NCI-H187 treated with DMSO at 0.1 percent for 48 hours (cell line): ENCODE measurements around the gene PNLIPRP2.

ENCODE experiments used
- DNase-seq: peaks from one replicate; lab custom pipeline; 2025; lab: John Stamatoyannopoulos, UW

The PNLIPRP2 gene

DNA sequence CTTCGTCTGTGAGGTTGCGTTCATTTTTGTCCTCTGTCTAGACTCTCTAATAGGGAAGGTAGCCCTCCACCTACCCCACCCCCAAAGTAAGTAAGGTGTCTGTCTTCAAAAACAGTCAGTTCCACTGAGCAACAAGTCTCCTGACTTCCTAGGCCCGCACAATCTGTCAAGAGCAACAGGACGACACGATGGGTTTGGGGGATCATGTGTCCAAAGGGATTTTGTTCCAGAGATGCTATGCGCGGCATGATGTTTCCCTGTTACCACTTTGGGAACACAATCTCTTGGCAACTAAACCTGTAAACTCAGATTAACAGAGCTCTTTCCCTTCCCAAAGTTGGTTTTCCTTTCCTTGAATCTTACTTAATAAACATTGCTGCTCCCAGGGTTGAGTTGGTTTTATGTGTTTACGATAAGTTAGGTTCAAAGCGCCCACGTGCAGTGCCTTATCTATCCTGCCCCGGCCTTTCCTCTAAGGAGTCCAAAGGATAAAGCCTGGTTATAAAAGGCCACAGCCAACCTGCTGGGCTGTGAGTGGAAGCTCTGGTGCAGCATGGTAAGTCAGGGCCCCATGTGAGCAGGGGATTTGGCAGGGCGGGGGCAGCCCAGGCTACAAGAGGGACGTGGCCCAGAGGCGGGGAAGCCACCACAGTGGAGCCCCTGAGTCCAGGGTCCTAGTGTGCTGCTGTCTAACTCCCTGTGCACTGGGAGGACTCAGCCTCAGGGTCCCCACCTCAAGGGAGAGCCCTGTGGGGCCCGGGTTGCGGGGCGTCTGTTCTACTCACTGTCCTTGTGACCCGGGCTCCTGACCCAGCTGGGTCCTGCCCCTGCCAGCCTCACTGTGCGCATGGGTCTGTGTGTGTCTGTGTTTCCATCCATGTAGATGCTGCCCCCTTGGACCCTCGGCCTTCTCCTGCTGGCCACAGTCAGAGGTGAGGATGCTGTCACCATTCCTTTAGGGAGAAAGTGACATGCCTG is at the start of gene PNLIPRP2:
TSS of gene PNLIPRP2 (plus strand) at position 531 of the 978 bp plus-strand sequence.
- DNase-seq, result no peak

DNA sequence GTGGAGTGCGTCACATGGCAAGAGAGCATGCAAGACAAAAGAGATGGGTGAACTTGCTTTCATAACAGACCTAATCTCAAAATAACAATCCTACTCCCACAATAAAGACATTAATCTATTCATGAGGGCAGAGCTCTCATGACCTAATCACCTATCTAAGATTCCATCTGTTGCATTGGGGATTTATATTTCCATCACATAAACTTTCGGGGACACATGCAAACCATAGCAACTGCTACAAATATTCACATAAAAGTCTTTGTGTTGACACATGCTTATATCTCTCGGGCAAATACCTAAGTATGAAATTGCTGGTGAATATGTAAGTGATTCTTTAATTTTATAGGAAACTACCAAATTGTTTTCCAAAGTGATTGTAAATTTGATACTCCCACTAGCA is 46.0 kb upstream of the PNLIPRP2 start:
- no peak for DNase-seq

DNA sequence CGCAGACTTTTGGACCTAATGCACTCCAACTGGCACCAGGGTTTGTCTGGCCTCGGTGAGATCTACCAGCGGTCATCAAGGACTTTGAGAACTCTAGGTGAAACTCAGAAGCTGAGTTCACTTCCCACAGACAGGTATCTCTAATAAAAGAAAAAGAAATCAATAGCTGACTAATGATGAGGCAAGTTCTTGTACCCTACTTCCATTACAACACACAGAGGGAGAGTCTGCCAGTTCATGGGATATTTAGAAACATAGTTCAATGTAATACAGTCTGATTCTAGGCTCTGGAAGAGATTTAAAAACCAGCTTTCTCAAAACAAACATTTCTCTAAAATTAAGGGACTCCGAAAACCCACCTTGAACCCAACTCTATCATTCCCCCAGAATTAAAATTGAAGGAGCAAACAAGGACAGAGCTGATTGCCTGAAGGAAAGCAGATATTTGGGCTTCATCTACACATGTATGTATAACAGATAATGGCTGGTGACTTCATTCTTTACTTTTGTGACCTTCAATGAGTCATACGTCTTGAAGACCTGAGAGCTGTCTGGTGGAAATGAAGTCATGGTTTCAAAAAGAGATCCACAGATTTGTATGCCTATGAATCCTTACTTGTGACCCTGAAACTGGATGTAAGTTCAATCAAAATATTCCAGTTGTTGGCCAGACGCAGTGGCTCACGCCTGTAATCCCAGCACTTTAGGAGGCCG is 32.7 kb upstream of the PNLIPRP2 start:
- no peak for DNase-seq

DNA sequence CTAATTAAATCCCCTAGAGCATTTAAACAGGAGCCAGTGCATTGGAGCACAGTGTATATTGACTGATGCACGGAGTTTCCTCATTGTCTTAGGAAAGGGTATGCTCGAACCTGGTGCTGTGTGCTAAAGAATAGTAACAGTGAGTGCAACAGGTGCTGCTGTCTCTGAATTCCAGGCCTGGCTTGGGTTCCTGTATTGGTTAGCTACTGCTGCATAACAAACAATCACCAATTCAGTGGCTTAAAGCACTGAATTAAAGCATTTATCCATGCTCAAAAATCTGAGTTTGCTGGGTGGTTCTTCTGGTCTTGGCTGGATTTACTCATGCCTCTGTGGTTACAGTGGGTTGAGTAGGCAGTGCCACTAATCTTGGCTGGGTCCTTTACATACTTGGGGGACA is 31.8 kb upstream of the PNLIPRP2 start:
- DNase-seq, result no peak

DNA sequence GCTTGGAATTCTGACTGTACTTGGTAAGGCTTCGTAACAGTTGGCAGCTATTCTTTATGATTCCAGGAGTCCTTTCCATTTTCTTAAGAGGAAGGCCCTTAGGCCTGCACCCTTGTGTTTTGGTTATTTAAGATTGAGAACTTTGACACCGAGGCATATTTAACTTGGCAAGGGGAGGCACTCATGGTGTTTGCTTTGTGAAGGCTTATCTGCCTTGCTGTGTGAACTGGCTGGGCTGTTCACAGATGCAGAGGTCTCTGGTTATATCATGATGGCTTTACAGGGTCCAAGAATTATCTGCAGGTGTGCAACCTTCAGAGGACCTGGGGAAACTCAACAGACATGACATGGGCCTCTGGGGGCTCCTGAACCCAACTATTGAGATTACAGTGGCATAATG is 30.8 kb upstream of the PNLIPRP2 start:
- DNase-seq, result no peak

DNA sequence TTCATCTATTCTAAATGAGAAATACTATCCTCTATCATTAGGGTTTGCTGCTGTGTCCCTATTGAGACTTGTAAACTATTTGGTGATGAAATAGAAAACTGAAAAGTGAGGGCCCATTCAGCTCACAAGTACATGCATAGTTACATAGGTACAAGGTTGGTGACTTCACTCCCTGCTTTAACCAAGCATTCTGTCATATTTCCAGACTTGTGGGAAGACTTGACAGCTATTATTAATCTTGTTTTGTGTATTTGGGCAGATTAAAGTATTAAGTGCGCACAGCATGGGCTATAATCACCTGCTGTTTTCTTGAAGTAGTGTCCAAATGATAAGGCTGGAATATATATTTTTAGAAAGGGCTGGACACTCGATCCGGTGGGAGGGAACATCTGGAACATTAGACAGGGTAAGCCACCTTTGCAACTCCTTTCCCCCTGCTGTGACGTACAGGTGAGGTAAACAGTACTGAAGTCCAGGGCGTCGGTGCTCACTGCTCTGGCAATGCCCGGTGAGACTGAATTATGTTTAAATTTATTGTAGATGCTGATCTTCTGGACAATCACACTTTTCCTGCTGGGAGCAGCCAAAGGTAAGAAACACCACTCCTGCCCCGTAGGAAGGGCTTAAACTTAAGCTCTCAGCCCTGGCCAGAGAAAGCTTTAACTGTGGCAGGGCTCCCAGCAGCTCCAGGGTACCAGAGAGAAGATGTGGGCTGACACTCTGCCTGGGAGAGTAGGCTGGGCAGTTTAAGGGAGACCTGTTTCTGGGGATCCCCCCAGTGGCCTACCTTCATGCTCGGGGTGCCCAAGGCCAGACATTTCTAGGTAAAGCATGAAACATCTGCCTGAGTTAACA is 29.9 kb upstream of the PNLIPRP2 start, which contains the start of gene PNLIPRP1:
TSS of gene PNLIPRP1 (plus strand) at position 370 of the 855 bp plus-strand sequence. CDS start at position 541, 171 bp downstream.
- DNase-seq, result no peak

DNA sequence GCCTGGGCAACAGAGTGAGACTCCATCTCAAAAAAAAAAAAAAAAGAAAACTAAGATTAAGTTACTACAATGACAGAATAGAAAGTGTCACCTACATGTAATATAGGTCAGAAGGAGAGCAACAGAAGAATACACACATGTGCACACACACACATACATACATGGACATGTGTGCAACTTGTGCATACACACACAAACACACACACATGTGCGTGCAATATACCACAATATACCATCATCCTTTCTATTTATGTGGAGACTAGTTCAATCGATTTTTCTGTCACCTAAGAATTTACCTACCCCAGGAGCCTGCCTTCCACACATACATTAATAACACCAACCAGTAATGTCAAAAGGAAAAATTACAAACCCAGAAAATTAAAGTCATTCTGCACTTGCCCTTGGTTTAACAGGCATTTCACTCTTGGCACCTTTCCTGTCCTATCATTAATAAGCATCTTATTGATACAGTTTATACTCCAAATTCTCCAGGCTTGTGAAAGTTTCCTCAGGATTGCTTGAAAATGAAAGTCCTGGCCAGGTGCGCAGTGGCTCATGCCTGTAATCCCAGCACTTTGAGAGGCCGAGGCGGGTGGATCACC is 27.5 kb upstream of the PNLIPRP2 start:
- DNase-seq, result no peak

DNA sequence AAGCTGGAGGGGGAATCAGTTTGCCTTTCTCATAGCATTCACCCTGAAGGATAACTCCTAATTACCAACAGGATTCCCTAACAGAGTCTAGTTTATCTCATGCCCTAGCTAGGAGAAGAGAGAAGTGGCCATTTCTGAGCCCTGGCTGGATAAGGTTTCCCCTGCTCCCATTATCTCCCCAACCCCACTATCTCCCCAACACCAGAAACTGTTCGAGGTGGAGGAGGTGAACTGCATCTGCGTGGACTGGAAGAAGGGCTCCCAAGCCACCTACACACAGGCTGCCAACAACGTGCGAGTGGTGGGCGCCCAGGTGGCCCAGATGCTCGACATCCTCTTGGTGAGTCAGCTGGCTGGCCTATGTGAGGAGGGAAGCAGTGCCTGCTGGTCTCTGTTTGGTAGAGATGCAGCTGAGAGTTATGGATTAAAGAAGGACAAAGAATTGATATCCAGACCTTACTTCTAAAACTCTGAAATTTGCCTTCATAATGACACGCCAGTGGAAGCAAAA is 26.2 kb upstream of the PNLIPRP2 start:
- no peak for DNase-seq

DNA sequence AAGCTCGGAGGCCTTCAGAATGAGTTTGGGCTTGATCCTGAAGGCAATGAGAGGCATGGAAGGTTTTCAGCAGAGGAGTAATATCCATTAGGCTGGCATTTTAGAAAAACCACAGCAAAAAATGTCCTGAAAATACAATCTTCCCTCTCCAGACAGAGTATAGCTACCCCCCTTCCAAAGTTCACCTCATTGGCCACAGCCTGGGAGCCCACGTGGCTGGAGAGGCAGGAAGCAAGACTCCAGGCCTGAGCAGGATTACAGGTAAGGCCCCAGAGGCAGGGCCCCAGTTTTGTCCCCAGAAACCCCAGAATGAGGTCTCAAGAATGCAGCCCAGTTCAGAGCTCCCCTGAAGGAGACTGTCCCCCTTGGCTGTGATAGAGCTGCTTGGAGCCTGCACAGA is 24.7 kb upstream of the PNLIPRP2 start:
- no peak for DNase-seq

DNA sequence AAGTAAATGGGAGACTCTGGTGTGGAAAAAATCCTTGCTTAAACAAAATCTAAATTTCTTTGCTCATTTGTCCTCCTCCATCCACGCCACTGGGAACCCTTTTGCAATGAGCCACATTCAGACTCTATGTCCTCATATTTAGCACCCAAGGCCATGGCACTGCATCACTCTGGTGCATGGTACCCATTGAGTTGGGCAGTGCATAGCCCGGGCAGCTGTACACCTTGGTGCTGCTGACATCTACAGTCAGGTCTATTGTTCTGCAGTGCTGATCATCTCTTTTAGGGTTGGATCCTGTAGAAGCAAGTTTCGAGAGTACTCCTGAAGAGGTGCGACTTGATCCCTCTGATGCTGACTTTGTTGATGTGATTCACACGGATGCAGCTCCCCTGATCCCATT is 23.2 kb upstream of the PNLIPRP2 start:
- no peak for DNase-seq

DNA sequence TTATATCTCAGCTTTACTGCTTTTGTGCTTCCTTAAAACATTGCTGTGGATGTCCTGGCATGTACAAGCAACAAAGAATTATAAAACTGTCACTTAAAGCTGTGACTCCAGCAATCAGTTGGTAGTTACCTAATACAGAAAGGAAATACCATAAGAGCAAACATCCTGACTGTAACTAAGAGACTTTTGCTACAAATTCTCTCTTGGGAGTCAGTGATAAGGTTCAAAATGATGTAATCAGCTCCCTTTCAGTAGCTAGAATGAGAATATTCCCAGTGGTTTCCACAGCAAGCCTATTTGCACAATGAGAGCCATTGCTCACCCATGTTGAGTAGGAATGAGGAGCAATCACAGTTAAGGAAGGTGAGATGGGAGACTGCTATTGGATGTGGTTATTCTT is 22.4 kb upstream of the PNLIPRP2 start:
- no peak for DNase-seq

DNA sequence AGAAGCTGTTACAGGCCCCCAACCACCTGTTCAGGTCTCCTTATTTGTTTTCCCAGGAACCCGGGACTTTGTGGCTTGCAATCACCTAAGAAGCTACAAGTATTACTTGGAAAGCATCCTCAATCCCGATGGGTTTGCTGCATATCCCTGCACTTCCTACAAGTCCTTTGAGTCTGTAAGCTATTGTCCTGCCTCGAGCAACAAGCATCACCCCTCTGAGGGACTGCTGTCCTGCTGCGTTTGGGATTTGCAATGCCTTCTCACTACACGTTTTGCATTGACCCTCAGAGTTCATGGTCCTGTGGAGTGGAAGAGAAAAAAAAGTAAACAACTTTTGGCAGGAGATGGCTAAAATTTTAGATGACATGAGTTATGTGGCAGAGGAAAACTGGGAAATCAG is 20.8 kb upstream of the PNLIPRP2 start:
- no peak for DNase-seq

DNA sequence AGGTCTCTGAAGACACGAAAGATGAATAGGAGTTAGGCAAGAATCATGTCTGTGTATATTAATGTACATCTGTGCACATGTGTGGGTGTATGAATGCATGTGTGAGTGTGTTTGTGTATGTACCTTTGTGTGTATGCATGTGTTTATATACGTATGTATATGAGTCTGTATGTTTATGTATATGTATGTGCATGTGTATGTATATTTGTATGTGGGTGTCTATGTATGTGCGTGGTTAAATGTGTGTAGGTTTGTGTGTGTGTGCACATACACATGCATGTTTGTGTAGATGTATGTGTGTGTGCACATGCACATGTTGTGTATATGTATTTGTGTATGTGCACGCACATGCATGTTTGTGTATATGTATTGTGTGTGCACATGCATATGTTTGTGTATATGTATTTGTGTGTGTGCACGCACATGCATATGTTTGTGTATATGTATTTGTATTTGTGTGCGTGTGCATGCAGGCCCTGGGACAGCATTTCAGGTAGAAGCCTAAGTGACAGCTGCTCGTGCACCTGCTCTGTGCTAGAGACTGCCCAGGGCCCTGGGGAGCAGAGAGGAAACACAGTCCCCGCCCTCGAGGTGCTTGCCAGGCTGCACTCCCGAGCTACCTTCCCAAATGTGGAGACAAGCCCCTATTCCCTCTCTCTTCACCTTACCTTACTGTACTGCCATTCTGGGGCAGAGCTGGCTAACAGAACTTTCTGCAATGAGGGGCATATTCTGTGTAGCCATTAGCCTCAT is 17.9 kb upstream of the PNLIPRP2 start:
- DNase-seq, result no peak

DNA sequence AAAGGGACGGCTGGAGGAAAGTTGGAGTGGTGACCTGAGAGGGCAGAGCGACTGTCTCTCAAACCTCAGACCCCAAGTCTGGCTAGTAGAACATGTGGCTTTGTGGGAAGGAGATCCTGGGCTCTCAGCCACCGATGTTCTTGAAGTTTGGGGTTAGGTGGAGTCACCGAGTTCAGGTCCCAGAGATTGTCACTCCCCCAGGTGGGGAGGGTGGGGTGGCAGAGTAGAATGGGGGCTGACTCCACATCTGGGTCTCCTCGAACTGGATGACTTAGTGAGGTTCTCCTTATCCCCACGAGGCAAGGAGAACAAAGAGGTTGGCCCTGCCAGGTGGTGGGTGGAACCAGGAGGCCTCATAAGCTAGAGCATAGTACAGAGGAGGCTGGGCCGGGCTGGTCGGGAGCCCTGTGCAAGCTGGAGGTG is 14.7 kb upstream of the PNLIPRP2 start:
- no peak for DNase-seq

DNA sequence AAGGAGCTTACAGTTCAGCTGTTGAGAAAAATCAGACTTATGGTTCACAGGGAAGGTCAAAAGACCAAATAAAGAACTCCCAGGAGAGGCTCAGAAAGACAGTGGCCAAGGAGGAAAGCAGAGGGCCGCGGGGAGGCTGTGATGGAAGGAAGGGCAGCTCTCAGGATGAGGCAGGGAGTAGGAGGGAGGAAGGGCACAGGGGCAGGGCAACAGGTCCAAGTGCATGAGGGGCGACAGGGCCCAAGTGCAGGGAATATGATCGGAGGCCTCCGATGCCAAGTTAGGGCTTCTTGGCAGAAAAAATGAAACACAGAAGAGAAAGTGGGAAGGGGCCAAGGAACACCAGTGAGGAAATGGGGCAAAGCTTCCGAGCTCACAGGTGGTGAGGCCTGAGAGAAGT is 13.4 kb upstream of the PNLIPRP2 start:
- DNase-seq, result no peak

DNA sequence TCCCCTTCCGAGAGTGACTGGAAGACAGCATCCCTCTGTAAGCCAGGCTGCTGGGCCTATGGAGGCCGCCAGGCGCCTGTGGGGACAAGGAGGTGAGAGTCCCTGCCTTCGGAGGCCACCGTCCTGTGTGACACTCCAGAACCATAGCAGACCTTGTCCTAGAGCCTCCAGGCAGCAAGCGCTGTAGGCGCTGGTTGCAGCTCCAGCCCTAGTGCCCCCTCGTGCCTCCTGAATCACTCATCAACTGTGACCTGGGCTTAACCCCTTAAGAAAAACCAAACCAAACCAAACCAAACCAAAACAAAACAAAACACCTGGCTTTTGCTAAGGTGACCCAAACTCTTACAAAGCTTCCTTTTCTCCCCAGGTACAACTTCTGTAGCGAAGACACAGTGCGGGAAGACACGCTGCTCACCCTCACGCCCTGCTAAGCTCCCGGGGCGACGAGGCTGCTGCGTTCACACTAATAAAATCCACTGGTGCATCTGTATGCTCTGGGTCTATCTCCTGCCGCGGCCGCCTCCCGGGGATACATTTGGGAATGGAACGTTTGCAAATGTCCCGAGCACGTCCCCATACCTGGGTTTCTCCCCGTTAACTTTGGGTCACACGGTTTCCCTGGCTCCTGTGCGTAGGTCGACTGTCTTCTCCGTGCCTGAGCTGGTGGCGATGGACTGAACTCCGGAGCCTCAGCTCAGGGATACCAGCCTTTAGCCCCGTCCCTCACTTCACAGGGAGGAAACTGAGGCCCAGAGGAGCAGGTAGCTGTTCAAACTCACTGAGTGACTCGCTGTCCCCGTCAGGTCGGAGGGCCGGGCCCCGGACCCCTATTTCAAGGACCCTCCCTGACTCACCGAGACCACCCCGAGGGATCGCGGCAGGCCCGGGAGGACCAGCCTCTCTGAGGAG is 11.8 kb upstream of the PNLIPRP2 start:
- DNase-seq, result no peak

DNA sequence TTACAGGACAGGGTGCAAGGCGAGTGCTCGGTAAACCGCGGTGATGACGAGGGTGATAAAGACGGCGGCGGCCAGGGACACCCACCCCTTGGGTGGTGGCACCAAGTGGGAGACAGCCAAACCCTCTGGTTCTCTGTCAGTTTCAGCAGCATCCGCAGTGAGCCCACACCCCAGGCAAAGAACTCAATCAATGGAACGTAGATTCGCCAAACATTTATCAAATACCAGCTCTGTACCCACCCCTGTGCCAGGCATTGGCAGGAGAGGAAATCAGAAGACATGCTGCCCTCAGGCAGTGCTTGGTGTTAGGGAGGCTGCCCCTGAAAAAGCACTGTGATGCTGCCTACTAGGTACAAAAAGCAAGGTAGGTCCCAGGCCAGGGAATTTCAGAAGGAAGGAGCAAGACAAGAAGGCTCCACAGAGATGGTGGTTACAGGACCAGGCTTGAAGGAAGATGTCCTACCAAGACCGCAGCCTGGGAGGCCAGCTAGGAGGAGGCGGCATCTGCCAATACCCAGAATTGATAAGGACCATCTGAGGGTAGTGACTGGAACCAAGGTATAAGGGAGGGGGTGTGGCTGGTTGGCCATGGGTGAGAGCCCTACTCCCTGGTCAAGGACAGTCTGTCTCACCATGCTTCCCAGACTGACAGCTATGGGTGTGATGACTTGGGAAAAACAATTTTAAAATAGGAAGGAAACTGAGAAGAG is 10.2 kb upstream of the PNLIPRP2 start:
- no peak for DNase-seq

DNA sequence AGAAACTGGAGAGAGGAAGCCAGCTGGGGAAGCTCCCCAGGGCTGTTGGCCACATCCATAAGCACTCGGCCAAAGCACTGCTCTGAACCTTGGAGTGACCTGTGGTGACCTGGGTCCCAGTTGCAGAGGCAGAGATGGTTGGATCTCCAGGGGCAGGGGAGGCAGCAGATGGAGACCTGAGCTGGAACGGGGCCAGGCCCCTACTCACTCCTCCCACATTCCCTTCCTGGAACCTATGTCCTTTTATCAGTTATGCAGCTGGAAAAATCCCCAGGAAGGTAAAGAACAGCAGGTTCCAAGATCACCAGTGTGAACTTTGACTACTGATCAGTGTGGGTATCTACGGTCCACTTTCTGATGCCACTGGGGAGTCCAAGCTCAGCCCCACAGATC is 9.6 kb upstream of the PNLIPRP2 start:
- DNase-seq, result no peak
